Pancreas (tissue), 10 donors: ENCODE data around the gene IMPACT. TPM values are rescaled to one million over a fixed set of nuclear protein-coding genes. Genes with fewer than 3 reads are reported as not detected.

Source experiments
- ATAC-seq, 4 donors: fragments of 200-7000 bp; cut with Tn5 transposase; one replicate each; pipeline versions ENCODE4 v1.8.0 to v1.9.1; 2020; ENCODE audit warnings: mild to moderate bottlenecking in 4 of 4, moderate library complexity in 4 of 4
- DNase-seq, 6 donors: peaks; one replicate each; pipeline ENCODE4 v3.0.0-alpha.2; 2020
- FAIRE-seq: peaks from 2 replicates; lab custom pipeline; 2012; peaks lifted over from hg19 to GRCh38; lab: Jason Lieb, UNC
- H3K27ac ChIP-seq, 4 donors: fragments of 200-600 bp; sonication (generic); 1 replicate in 3 of 4; 2 replicates in 1 of 4; pipeline versions ENCODE4 v1.5.0 to v1.8.0; 2020
- H3K27me3 ChIP-seq, 4 donors: fragments of 200-600 bp; one replicate each; pipeline ENCODE4 v1.8.0; 2021
- H3K36me3 ChIP-seq, 3 donors: fragments of 200-600 bp; sonication (generic) in 1 of 3; one replicate each; pipeline versions ENCODE4 v1.5.0 to v1.8.0; 2020 to 2021
- H3K4me1 ChIP-seq, 3 donors: fragments of 200-600 bp; one replicate each; pipeline ENCODE4 v1.8.0; 2021
- H3K4me3 ChIP-seq, 4 donors: fragments of 200-600 bp; sonication (generic) in 2 of 4; one replicate each; pipeline versions ENCODE4 v1.5.0 to v1.8.0; 2020 to 2021
- H3K9me3 ChIP-seq, 4 donors: fragments of 200-600 bp; one replicate each; pipeline ENCODE4 v1.8.0; 2021
- WGBS, 2 donors: extraction: QIAGEN DNeasy Blood & Tissue Kit; methylation state at CpG; one replicate each; pipeline ENCODE4 v1.1.7; 2013; 5-methylcytosine and 5-hydroxymethylcytosine counted together
- intact Hi-C, 3 donors: fragments of 100-400 bp; cut with DNase I; formaldehyde crosslinking; loops; one replicate each; pipeline versions ENCODE4 v1.11.1 to v1.14.2; 2022
- polyA plus RNA-seq, 2 donors: library from polyadenylated mRNA; stranded (reverse); fragments of 200-250 nt; gene quantifications; one replicate each; pipeline ENCODE4 v1.2.3, GENCODE V29; 2013
- total RNA-seq, 6 donors: library from RNA; stranded (reverse); fragmentation: NEBNext Ultra II Directional in 4 of 6; extraction: Animal tissue kit (Norgen Biotek cat#: 25700) in 4 of 6; gene quantifications; one replicate each; pipeline versions ENCODE4 v1.2.1 to v1.2.4, GENCODE V29; 2021 to 2023
- TF ChIP-seq, protein P1 (sequence below), 4 donors: fragments of 200-600 bp; sonication (generic) in 3 of 4; IDR thresholded peaks; one replicate each; pipeline versions ENCODE4 v1.5.0 to v1.8.0; 2021; ENCODE audit warnings: antibody characterized with exemption in 4 of 4
- donor health status: healthy with polysubstance abuse.
- donor health status: DM: no; HTN: no; CAD: no; lungs with moderate emphysema.
- donor health status: DM: no; HTN: no; CAD: no.
- donor health status: control.
- donor health status: control.
- donor health status: Bipolar disorder and iron deficiency.
- donor health status: DM: yes; HTN: yes; CAD: no.
- donor health status: DM: no; HTN: no; CAD: no.
- donor health status: DM: no; HTN: no; CAD: no.
- donor health status: DM: yes; HTN: yes; CAD: no.

IMPACT gene
- total and polyA plus RNA-seq, 8 donors, result 7.1 to 23.7 (median 17.9) TPM

DNA sequence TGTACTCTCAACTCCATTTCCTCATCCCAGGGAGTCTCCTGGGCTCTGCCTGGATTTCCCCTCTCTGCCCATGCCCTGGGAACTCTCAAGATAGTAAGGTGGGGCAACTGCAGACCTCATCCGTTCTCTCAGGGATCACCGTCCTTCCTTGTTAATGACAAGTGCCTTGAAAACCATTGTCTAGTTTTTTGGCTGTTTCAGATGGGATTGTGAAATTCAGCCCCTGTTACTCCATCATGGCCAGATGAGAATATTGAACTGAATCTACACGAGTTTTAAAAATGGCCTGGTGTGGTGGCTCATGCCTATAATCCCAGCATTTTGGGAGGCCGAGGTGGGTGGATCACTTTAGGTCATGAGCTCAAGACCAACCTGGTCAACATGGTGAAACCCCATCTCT, 33.3 kb downstream of the IMPACT start:
- H3K4me3 ChIP-seq, result no peak overlapping the region
- no peaks in the 10 kb centered on the region for H3K9me3 ChIP-seq
- ATAC-seq (no peak), DNase-seq (no peak), FAIRE-seq (no peak)
- H3K36me3 ChIP-seq, result no peaks in the 10 kb centered on the region
- WGBS, 2 donors, result 84 to 94% methylated on average over 4 of the region's 4 CpGs
- H3K27ac ChIP-seq, result no peak overlapping the region
- intact Hi-C loops, result no loop called here
- H3K4me1 ChIP-seq, result no peaks in the 10 kb centered on the region
- no peaks in the 10 kb centered on the region for H3K27me3 ChIP-seq
- TF ChIP-seq, protein P1, sequence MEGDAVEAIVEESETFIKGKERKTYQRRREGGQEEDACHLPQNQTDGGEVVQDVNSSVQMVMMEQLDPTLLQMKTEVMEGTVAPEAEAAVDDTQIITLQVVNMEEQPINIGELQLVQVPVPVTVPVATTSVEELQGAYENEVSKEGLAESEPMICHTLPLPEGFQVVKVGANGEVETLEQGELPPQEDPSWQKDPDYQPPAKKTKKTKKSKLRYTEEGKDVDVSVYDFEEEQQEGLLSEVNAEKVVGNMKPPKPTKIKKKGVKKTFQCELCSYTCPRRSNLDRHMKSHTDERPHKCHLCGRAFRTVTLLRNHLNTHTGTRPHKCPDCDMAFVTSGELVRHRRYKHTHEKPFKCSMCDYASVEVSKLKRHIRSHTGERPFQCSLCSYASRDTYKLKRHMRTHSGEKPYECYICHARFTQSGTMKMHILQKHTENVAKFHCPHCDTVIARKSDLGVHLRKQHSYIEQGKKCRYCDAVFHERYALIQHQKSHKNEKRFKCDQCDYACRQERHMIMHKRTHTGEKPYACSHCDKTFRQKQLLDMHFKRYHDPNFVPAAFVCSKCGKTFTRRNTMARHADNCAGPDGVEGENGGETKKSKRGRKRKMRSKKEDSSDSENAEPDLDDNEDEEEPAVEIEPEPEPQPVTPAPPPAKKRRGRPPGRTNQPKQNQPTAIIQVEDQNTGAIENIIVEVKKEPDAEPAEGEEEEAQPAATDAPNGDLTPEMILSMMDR (IDR thresholded peaks at IDR 0.05), result no peak

DNA sequence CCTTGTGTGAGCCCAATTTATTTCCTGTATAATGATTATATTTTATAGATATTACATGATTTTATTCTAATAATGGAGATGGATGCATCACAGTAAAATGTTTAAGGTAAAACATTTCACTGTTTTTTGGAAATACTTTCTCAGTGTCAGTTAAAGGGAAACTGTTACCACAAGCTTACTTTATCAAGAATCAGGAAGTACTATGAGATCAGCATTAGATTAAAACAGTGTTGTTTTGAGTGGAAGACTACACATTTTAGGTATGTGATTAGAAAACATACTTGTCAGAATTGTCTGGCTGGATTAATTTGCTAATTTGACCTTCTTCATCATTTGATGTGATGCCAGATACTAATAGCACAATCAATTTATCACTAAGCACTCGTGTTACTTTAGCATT, 33.9 kb downstream of the IMPACT start, which contains the start of gene HRH4:
Gene HRH4, plus strand, starts transcription at position 250 of the 400 bp plus-strand sequence. Its CDS starts 92 bp downstream, at position 342.
- FAIRE-seq (no peak), DNase-seq (no peak), ATAC-seq (no peak)
- 49 to 65% methylated on average over 1 of the region's 1 CpG for WGBS, 2 donors
- intact Hi-C loops, result no loop called here
- no peaks in the 10 kb centered on the region for H3K27me3 ChIP-seq
- H3K4me1 ChIP-seq, result no peaks in the 10 kb centered on the region
- H3K27ac ChIP-seq, result no peak within 1 kb of the TSS
- no peak within 1 kb of the TSS for H3K4me3 ChIP-seq
- H3K9me3 ChIP-seq, result no peaks in the 10 kb centered on the region
- TF ChIP-seq, protein P1 (IDR thresholded peaks at IDR 0.05), result no peak
- no peaks in the 10 kb centered on the region for H3K36me3 ChIP-seq

DNA sequence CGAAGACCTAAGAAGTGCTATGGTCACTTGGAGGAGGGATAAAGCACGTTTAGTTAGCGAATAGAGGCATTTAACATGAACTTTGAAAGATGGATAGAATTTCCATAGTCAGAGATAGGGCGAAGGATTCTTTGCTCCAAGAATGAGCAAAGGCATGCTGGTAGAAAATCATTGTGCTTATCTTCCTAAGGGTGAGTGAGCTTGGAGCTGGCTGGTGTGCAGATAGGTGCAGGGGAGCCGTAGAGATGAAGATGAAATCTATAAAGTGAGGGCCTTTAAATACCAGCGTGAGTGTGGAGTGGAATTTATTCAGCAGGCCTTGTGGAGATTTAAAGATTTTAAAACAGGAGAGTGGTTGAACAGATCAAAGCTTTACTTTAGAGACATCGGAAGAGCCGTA, 35.5 kb downstream of the IMPACT start:
- Histone ChIP-seq H3K4me3 (no peak overlapping the region), H3K36me3 (no peaks in the 10 kb centered on the region), H3K9me3 (no peaks in the 10 kb centered on the region), H3K27me3 (no peaks in the 10 kb centered on the region), H3K27ac (no peak overlapping the region), H3K4me1 (no peaks in the 10 kb centered on the region)
- ATAC-seq (no peak), DNase-seq (no peak), FAIRE-seq (no peak)
- 88 to 89% methylated on average over 8 of the region's 8 CpGs for WGBS, 2 donors
- intact Hi-C loops, result no loop called here
- TF ChIP-seq, protein P1 (IDR thresholded peaks at IDR 0.05), result no peak

DNA sequence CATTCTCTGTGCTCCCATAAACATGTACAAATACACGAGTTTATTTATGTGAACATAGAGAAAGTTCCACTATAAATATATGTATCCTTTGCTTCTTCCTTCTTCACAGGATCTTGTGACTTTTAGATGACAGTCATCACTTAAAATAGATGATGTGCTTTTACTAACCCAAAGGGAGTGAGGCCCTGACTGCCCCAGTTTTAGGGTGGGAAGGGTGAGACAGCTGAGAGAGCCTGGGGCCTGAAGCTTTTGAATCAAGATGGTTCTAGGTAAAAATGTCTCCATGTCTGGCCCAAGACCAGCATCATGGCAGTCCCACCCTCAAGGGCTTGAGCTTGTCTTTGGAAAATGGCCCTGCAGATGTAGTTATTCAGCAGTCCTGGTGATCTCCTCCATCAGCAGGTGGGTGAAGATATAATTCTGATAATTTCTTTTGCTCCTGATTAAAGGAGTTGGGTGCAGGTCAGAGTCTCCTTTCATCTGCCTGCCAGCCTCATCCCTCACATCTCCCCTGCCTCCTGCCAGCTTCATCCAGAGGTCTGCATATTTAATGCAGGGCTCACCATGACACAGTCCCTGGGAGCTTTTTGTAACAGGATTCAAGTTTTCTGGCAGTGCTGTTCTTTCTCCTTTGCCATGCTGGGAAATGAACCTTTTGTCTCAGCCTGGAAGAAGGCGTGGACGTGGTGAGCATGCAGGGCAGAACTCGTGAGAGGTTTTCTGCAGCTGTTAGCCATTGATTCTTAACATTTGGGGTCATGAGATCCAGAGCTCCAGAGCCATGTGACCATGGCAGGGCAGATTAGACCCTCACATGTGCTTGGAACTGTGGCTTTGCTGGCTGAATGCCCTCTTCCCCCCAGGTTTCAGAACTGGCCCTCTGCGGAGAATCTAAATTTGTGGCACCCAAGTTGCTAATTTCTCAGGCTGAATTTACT, 36.6 kb downstream of the IMPACT start:
- TF ChIP-seq, protein P1 (IDR thresholded peaks at IDR 0.05), result no peak
- Histone ChIP-seq H3K4me3 (no peak overlapping the region), H3K36me3 (no peaks in the 10 kb centered on the region), H3K27me3 (no peaks in the 10 kb centered on the region), H3K27ac (no peak overlapping the region), H3K4me1 (no peaks in the 10 kb centered on the region), H3K9me3 (no peaks in the 10 kb centered on the region)
- intact Hi-C loops, result no loop called here
- WGBS, 2 donors, result 67 to 69% methylated on average over 5 of the region's 5 CpGs
- DNase-seq (no peak), ATAC-seq (no peak), FAIRE-seq (no peak)

DNA sequence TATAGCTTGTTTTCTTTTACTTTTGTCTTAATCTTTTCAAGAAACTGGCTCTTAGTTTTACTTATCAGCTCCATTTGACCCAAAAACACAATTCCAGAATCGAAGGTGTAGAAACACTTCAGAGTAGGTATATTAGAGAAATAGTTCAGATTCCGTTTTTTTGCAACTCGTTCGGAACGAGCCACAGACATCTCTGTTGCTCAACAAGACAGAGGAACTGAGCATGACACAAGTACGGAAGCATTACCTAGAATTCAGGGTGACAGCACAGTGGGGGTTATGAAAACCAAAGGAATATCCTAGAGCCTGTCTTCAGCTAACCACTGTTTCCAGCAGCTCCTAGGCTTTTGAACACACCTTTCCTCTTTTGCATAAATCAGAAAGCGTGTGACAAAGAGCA, 39.0 kb downstream of the IMPACT start:
- H3K4me1 ChIP-seq, result no peaks in the 10 kb centered on the region
- TF ChIP-seq, protein P1 (IDR thresholded peaks at IDR 0.05), result no peak
- H3K27ac ChIP-seq, result no peak overlapping the region
- intact Hi-C loops, result no loop called here
- DNase-seq (no peak), ATAC-seq (no peak), FAIRE-seq (no peak)
- 67 to 85% methylated on average over 7 of the region's 7 CpGs for WGBS, 2 donors
- no peaks in the 10 kb centered on the region for H3K9me3 ChIP-seq
- H3K36me3 ChIP-seq, result no peaks in the 10 kb centered on the region
- H3K4me3 ChIP-seq, result no peak overlapping the region
- H3K27me3 ChIP-seq, result no peaks in the 10 kb centered on the region
